NCI-H2081 treated with DMSO at 0.1 percent for 48 hours (cell line): Measurements from ENCODE around the gene NRP2.

Source experiments
- DNase-seq: peaks from one replicate; lab custom pipeline; 2025; lab: John Stamatoyannopoulos, UW

NRP2 gene

GRCh38 chr2:205682239-205682970 is at the start of gene NRP2:
Gene NRP2, plus strand, starts transcription at chr2:205682501. Its CDS starts 790 bp downstream, at chr2:205683291.
- no peak for DNase-seq

- no peak for DNase-seq
Observed at GRCh38 chr2:205633994-205634393, 48.3 kb upstream of the NRP2 start.

GRCh38 chr2:205636549-205637319 is 45.6 kb upstream of the NRP2 start:
- no peak for DNase-seq

GRCh38 chr2:205637320-205637602 is 45.0 kb upstream of the NRP2 start:
- DNase-seq = no peak

GRCh38 chr2:205637779-205638503 is 44.4 kb upstream of the NRP2 start:
- no peak for DNase-seq

- DNase-seq = no peak
Observed at GRCh38 chr2:205640716-205641115, 41.6 kb upstream of the NRP2 start.

GRCh38 chr2:205642599-205643356 is 39.5 kb upstream of the NRP2 start:
- DNase-seq = no peak

GRCh38 chr2:205643391-205643885 is 38.9 kb upstream of the NRP2 start:
- no peak for DNase-seq

GRCh38 chr2:205644018-205644417 is 38.3 kb upstream of the NRP2 start:
- DNase-seq = no peak

GRCh38 chr2:205646680-205647079 is 35.6 kb upstream of the NRP2 start:
- no peak for DNase-seq

- DNase-seq = no peak
Observed at GRCh38 chr2:205650450-205650849, 31.9 kb upstream of the NRP2 start.

- no peak for DNase-seq
Observed at GRCh38 chr2:205650931-205651330, 31.4 kb upstream of the NRP2 start.

GRCh38 chr2:205651719-205652118 is 30.6 kb upstream of the NRP2 start:
- DNase-seq = no peak

- no peak for DNase-seq
Observed at GRCh38 chr2:205654878-205655605, 27.3 kb upstream of the NRP2 start.

GRCh38 chr2:205655779-205656456 is 26.4 kb upstream of the NRP2 start:
- no peak for DNase-seq

- no peak for DNase-seq
Observed at GRCh38 chr2:205656461-205656860, 25.8 kb upstream of the NRP2 start.

GRCh38 chr2:205656941-205657340 is 25.4 kb upstream of the NRP2 start:
- no peak for DNase-seq

GRCh38 chr2:205657579-205657978 is 24.7 kb upstream of the NRP2 start:
- no peak for DNase-seq

- no peak for DNase-seq
Observed at GRCh38 chr2:205658068-205658467, 24.2 kb upstream of the NRP2 start.

GRCh38 chr2:205658572-205658971 is 23.7 kb upstream of the NRP2 start:
- no peak for DNase-seq

- no peak for DNase-seq
Observed at GRCh38 chr2:205659922-205660321, 22.4 kb upstream of the NRP2 start.
